ENCODE results near the gene RGS19.

Gene RGS19

GRCh38 chr20:64063389-64064144 lies 15.8 kb downstream of the RGS19 start:
- DNase-seq (ENCODE audit: low read depth in 2 of 2) = no peak

- DNase-seq (ENCODE audit: low read depth in 2 of 2) = peak; percentile 87 to 88
Measured at GRCh38 chr20:64062596-64063388, 16.5 kb downstream of the RGS19 start, which contains the start of gene TCEA2. TSS of gene TCEA2 (plus strand) at chr20:64063198. CDS start at chr20:64063313, 115 bp downstream.

GRCh38 chr20:64062276-64062595 lies 17.1 kb downstream of the RGS19 start:
- DNase-seq (ENCODE audit: low read depth in 2 of 2) = no peak

GRCh38 chr20:64058536-64058935 lies 20.8 kb downstream of the RGS19 start:
- no peak for DNase-seq (ENCODE audit: low read depth in 2 of 2)

- peak; percentile 58 to 75 for DNase-seq (ENCODE audit: low read depth in 2 of 2)
Measured at GRCh38 chr20:64057628-64058498, 21.5 kb downstream of the RGS19 start.

GRCh38 chr20:64056889-64057627 lies 22.3 kb downstream of the RGS19 start:
- DNase-seq (ENCODE audit: low read depth in 2 of 2) = no peak

GRCh38 chr20:64056639-64056888 lies 22.8 kb downstream of the RGS19 start:
- no peak for DNase-seq (ENCODE audit: low read depth in 2 of 2)

- no peak for DNase-seq (ENCODE audit: low read depth in 2 of 2)
Measured at GRCh38 chr20:64055893-64056638, 23.3 kb downstream of the RGS19 start.

- DNase-seq (ENCODE audit: low read depth in 2 of 2) = no peak
Measured at GRCh38 chr20:64055396-64055892, 23.9 kb downstream of the RGS19 start.

- DNase-seq (ENCODE audit: low read depth in 2 of 2) = no peak
Measured at GRCh38 chr20:64053841-64054661, 25.3 kb downstream of the RGS19 start.

- DNase-seq (ENCODE audit: low read depth in 2 of 2) = no peak
Measured at GRCh38 chr20:64052987-64053840, 26.1 kb downstream of the RGS19 start.

- DNase-seq (ENCODE audit: low read depth in 2 of 2) = no peak
Measured at GRCh38 chr20:64052326-64052722, 27.0 kb downstream of the RGS19 start.

- no peak for DNase-seq (ENCODE audit: low read depth in 2 of 2)
Measured at GRCh38 chr20:64051561-64052325, 27.6 kb downstream of the RGS19 start.

- no peak for DNase-seq (ENCODE audit: low read depth in 2 of 2)
Measured at GRCh38 chr20:64051033-64051452, 28.3 kb downstream of the RGS19 start.

GRCh38 chr20:64050261-64051032 lies 28.9 kb downstream of the RGS19 start:
- DNase-seq (ENCODE audit: low read depth in 2 of 2) = no peak

- no peak for DNase-seq (ENCODE audit: low read depth in 2 of 2)
Measured at GRCh38 chr20:64049878-64050260, 29.4 kb downstream of the RGS19 start.

GRCh38 chr20:64049060-64049877 lies 30.0 kb downstream of the RGS19 start, which contains the start of gene SOX18:
TSS of gene SOX18 (minus strand) at chr20:64049639. CDS start at chr20:64049516, 123 bp downstream.
- no peak for DNase-seq (ENCODE audit: low read depth in 2 of 2)

Data from activated CD8-positive, alpha-beta memory T cell treated with anti-CD3 and anti-CD28 coated beads for 4 hours (primary cell).